Neural cell (in vitro differentiated cells): ENCODE data around the gene GABPB1. TPM values are rescaled to one million over a fixed set of nuclear protein-coding genes. Genes with fewer than 3 reads are reported as not detected.

Source experiments
- H2AFZ ChIP-seq: fragments of 200-600, 300-800 bp; sonication (generic), shearing (Covaris generic); 2 replicates; pipeline ENCODE4 v1.6.0; 2014; ENCODE audit warnings: low read depth, mild to moderate bottlenecking, antibody characterized with exemption, low read length, moderate library complexity
- H3F3A ChIP-seq: fragments of 200-600 bp; shearing (Covaris generic); 2 replicates; pipeline ENCODE4 v1.6.1; 2016; ENCODE audit warnings: mild to moderate bottlenecking, moderate library complexity, mixed read lengths, antibody characterized with exemption, low read length; ENCODE audit not compliant: insufficient read depth, poor library complexity, severe bottlenecking
- H3K27ac ChIP-seq: fragments of 200-600, 300-800 bp; sonication (generic), shearing (Covaris generic); 2 replicates; pipeline ENCODE4 v1.5.1; 2014; ENCODE audit warnings: mild to moderate bottlenecking, low read length, moderate library complexity
- H3K27me3 ChIP-seq: fragments of 300-800, 200-600 bp; sonication (generic), shearing (Covaris generic); 2 replicates; pipeline ENCODE4 v1.6.0; 2014; ENCODE audit warnings: mild to moderate bottlenecking, low read depth, low read length, moderate library complexity; ENCODE audit not compliant: insufficient read depth
- H3K36me3 ChIP-seq: fragments of 300-800, 200-600 bp; sonication (generic), shearing (Covaris generic); 2 replicates; pipeline ENCODE4 v1.5.1; 2014; ENCODE audit warnings: mild to moderate bottlenecking, antibody characterized with exemption, low read length, moderate library complexity; ENCODE audit not compliant: insufficient read depth
- H3K4me2 ChIP-seq: fragments of 300-800, 200-600 bp; sonication (generic), shearing (Covaris generic); 2 replicates; pipeline ENCODE4 v1.6.0; 2014; ENCODE audit warnings: mild to moderate bottlenecking, low read length
- H3K4me3 ChIP-seq: fragments of 300-800, 200-600 bp; sonication (generic), shearing (Covaris generic); 2 replicates; pipeline ENCODE4 v1.5.1; 2014; ENCODE audit warnings: mild to moderate bottlenecking, low read length, moderate library complexity
- H3K79me2 ChIP-seq: fragments of 200-600 bp; shearing (Covaris generic); replicated peaks from 2 replicates; pipeline ENCODE4 v1.6.0; 2014; ENCODE audit warnings: mild to moderate bottlenecking, low read length, moderate library complexity; ENCODE audit not compliant: insufficient read depth
- H3K9ac ChIP-seq: fragments of 300-800, 200-600 bp; sonication (generic), shearing (Covaris generic); 2 replicates; pipeline ENCODE4 v1.6.1; 2016; ENCODE audit warnings: mild to moderate bottlenecking, low read length, mixed read lengths
- H3K9me2 ChIP-seq: fragments of 200-600 bp; shearing (Covaris generic); 2 replicates; pipeline ENCODE4 v1.6.1; 2016; ENCODE audit warnings: mild to moderate bottlenecking, low read length, mixed read lengths; ENCODE audit not compliant: insufficient read depth
- H3K9me3 ChIP-seq: fragments of 200-600, 300-800 bp; sonication (generic), shearing (Covaris generic); 2 replicates; pipeline ENCODE4 v1.6.1; 2016; ENCODE audit warnings: mild to moderate bottlenecking, mixed run types, low read length, moderate library complexity, mixed read lengths
- H4K20me1 ChIP-seq: fragments of 200-600 bp; shearing (Covaris generic); 2 replicates; pipeline ENCODE4 v1.6.1; 2016; ENCODE audit warnings: mild to moderate bottlenecking, mixed run types; ENCODE audit not compliant: insufficient read depth
- CTCF ChIP-seq: fragments of 450-650 bp; IDR thresholded peaks from 2 replicates; pipeline ENCODE4 v1.5.1; 2014; ENCODE audit warnings: antibody characterized with exemption, mild to moderate bottlenecking, moderate library complexity; ENCODE audit not compliant: poor library complexity, severe bottlenecking
- EP300 ChIP-seq: fragments of 450-650 bp; conservative IDR thresholded peaks from 2 replicates; pipeline ENCODE4 v1.6.1; 2014; ENCODE audit warnings: antibody characterized with exemption, mild to moderate bottlenecking, moderate library complexity; ENCODE audit not compliant: poor library complexity, severe bottlenecking
- EZH2 ChIP-seq: fragments of 200-600, 300-800 bp; shearing (Covaris generic), sonication (generic); IDR thresholded peaks from 2 replicates; pipeline ENCODE4 v1.6.1; 2014; ENCODE audit warnings: antibody characterized with exemption, low read length, borderline replicate concordance, mild to moderate bottlenecking; ENCODE audit not compliant: insufficient read depth, poor library complexity, severe bottlenecking
- MXI1 ChIP-seq: fragments of 450-650 bp; conservative IDR thresholded peaks from 2 replicates; pipeline ENCODE4 v1.6.1; 2014; ENCODE audit warnings: antibody characterized with exemption, mild to moderate bottlenecking; ENCODE audit not compliant: poor library complexity, severe bottlenecking
- POLR2AphosphoS5 ChIP-seq: IDR thresholded peaks from 2 replicates; pipeline ENCODE4 v1.6.1; 2012
- RAD21 ChIP-seq: fragments of 450-650 bp; conservative IDR thresholded peaks from 2 replicates; pipeline ENCODE4 v1.6.1; 2014; ENCODE audit warnings: antibody characterized with exemption, mild to moderate bottlenecking, moderate library complexity
- REST ChIP-seq: IDR thresholded peaks from 2 replicates; pipeline ENCODE4 v1.6.1; 2012; ENCODE audit warnings: borderline replicate concordance
- SMC3 ChIP-seq: fragments of 450-650 bp; conservative IDR thresholded peaks from 2 replicates; pipeline ENCODE4 v1.6.1; 2014; ENCODE audit warnings: antibody characterized with exemption, mild to moderate bottlenecking, moderate library complexity; ENCODE audit not compliant: poor library complexity
- TAF1 ChIP-seq: IDR thresholded peaks from 2 replicates; pipeline ENCODE4 v1.6.1; 2012; ENCODE audit warnings: low read depth
- polyA plus RNA-seq: library from polyadenylated mRNA; depleted of rRNA; stranded (reverse); fragments of >200 nt; gene quantifications from 2 replicates; pipeline ENCODE4 v1.2.3, GENCODE V29; 2014

GABPB1 gene
- polyA plus RNA-seq, 1 donor from 2014 or later = 34.1 TPM

- Histone ChIP-seq H2AFZ (no peak overlapping the region), H3K36me3 (no peaks in the 10 kb centered on the region), H3K27me3 (no peaks in the 10 kb centered on the region), H3K79me2 (peaks cover 15% of the 10 kb centered on the region), H3K9me3 (no peaks in the 10 kb centered on the region), H3K4me2 (no peak overlapping the region), H3F3A (no peaks in the 10 kb centered on the region), H4K20me1 (no peaks in the 10 kb centered on the region), H3K4me3 (no peak overlapping the region), H3K27ac (no peak overlapping the region), H3K9me2 (no peaks in the 10 kb centered on the region), H3K9ac (no peak overlapping the region)
- TF ChIP-seq CTCF (no peak), RAD21 (no peak), TAF1 (no peak), POLR2AphosphoS5 (no peak), EP300 (no peak), MXI1 (no peak), EZH2 (no peak), REST (no peak), SMC3 (no peak)
Measured at GRCh38 chr15:50344006-50344464, 11.0 kb downstream of the GABPB1 start.

- no peaks in the 10 kb centered on the region for H3K9me2 ChIP-seq
- H3K36me3 ChIP-seq = no peaks in the 10 kb centered on the region
- H3K79me2 ChIP-seq = no peaks in the 10 kb centered on the region
- H3K9me3 ChIP-seq = no peaks in the 10 kb centered on the region
- no peaks in the 10 kb centered on the region for H3K27me3 ChIP-seq
- H4K20me1 ChIP-seq = no peaks in the 10 kb centered on the region
- no peak overlapping the region for H3K4me2 ChIP-seq
- TF ChIP-seq EZH2 = no peak
- TF ChIP-seq TAF1 = no peak
- no peak for TF ChIP-seq CTCF
- TF ChIP-seq SMC3 = no peak
- TF ChIP-seq EP300 = no peak
- TF ChIP-seq POLR2AphosphoS5 = no peak
- no peak for TF ChIP-seq REST
- TF ChIP-seq RAD21 = no peak
- no peak for TF ChIP-seq MXI1
- no peak overlapping the region for H3K9ac ChIP-seq
- H3K27ac ChIP-seq = no peak overlapping the region
- no peak overlapping the region for H2AFZ ChIP-seq
- no peak overlapping the region for H3K4me3 ChIP-seq
- H3F3A ChIP-seq = no peaks in the 10 kb centered on the region
Measured at GRCh38 chr15:50341616-50342136, 13.3 kb downstream of the GABPB1 start.
